ENCODE data around the gene SLC4A8. TPM values are rescaled to one million over a fixed set of nuclear protein-coding genes. Genes with fewer than 3 reads are reported as not detected.

SLC4A8 gene
- total RNA-seq, 1 experiment from 2014 or later = 26.3 TPM

GRCh38 chr12:51383269-51383905 lies 41.2 kb upstream of the SLC4A8 start:
- Histone ChIP-seq H2BK12ac (ENCODE audit: insufficient read length, low read depth, low read length) (no peak overlapping the region), H2BK5ac (ENCODE audit: insufficient read length, low read length) (no peak overlapping the region), H4K5ac (ENCODE audit: insufficient read length, low read depth, low read length) (no peak overlapping the region), H3K79me1 (ENCODE audit: insufficient read depth, low read depth, low read length, poor library complexity, severe bottlenecking) (no peaks in the 10 kb centered on the region), H3K4ac (ENCODE audit: low read depth, low read length) (no peak overlapping the region), H3K9me3 (ENCODE audit: control insufficient read depth, low read depth, low read length) (no peaks in the 10 kb centered on the region), H3K14ac (ENCODE audit: insufficient read depth, low read length) (no peak overlapping the region), H3K4me2 (ENCODE audit: insufficient read depth, insufficient read length, low read length) (no peak overlapping the region), H4K20me1 (ENCODE audit: control insufficient read depth, insufficient read depth, insufficient read length) (no peaks in the 10 kb centered on the region), H2BK120ac (ENCODE audit: low read depth, low read length, poor library complexity, severe bottlenecking) (no peak overlapping the region), H3K56ac (ENCODE audit: insufficient read length, low read depth, low read length) (no peak overlapping the region), H3K27me3 (ENCODE audit: insufficient read depth, low read length) (no peaks in the 10 kb centered on the region), H3K27ac (ENCODE audit: insufficient read length, low read depth, low read length) (no peak overlapping the region), H2AFZ (ENCODE audit: low read length) (no peak overlapping the region), H3K23ac (ENCODE audit: insufficient read length, low read depth, low read length) (no peak overlapping the region), H3K23me2 (ENCODE audit: insufficient read length, low read depth, low read length, poor library complexity, severe bottlenecking) (peaks cover 2% of the 10 kb centered on the region), H3K4me1 (ENCODE audit: insufficient read depth, low read length) (peaks cover 21% of the 10 kb centered on the region), H2AK5ac (ENCODE audit: insufficient read length, low read length) (no peak overlapping the region), H3T11ph (ENCODE audit: low read length) (no peak overlapping the region), H2BK20ac (ENCODE audit: low read depth, low read length, poor library complexity, severe bottlenecking) (no peak overlapping the region), H4K8ac (replicated peaks; ENCODE audit: insufficient read length, low read depth, low read length) (no peak overlapping the region), H4K91ac (ENCODE audit: insufficient read length, low read depth, low read length) (no peak overlapping the region), H3K79me2 (ENCODE audit: insufficient read depth, low read length) (no peaks in the 10 kb centered on the region), H3K18ac (ENCODE audit: insufficient read length, low read depth, low read length) (no peak overlapping the region), H3K9ac (ENCODE audit: extremely low read depth, insufficient read length, low read length) (no peak overlapping the region), H2BK15ac (ENCODE audit: low read depth, low read length) (no peak overlapping the region)
- TF ChIP-seq CTCF (conservative IDR thresholded peaks at IDR 0.05) = no peak
- Mint-ChIP-seq H3K4me3 (no peak overlapping the region), H3K27ac (peak overlapping the region in 2 of 3 experiments; percentile 22 to 76; a peak in 3 of 7 replicates), H3K27me3 (ENCODE audit: low read depth) (no peaks in the 10 kb centered on the region), H3K36me3 (ENCODE audit: insufficient read depth in 1 of 3, low read depth in 3 of 3) (peaks cover 1 to 25% (median 23%) of the 10 kb centered on the region in 3 experiments; a peak in 6 of 7 replicates), H3K4me1 (peaks cover 49 to 50% of the 10 kb centered on the region in 2 experiments), H3K9me3 (no peaks in the 10 kb centered on the region)
- DNase-seq = no peak
- no CpG with 5 or more reads among the region's 6 CpGs for WGBS (ENCODE audit: extremely low coverage, insufficient read length, low lambda C conversion rate)

Data from H9 (cell line).